SH-SY5Y (cell line): ENCODE results near the gene EXOSC7.

Experiments used
- GATA2 ChIP-seq: IDR thresholded peaks from 2 replicates; pipeline ENCODE4 v1.6.1; 2011; ENCODE audit warnings: mild to moderate bottlenecking, low read depth, low read length
- GATA3 ChIP-seq: IDR thresholded peaks from 2 replicates; pipeline ENCODE4 v1.6.1; 2011; ENCODE audit warnings: low read depth, mild to moderate bottlenecking, low read length, moderate library complexity

DNA sequence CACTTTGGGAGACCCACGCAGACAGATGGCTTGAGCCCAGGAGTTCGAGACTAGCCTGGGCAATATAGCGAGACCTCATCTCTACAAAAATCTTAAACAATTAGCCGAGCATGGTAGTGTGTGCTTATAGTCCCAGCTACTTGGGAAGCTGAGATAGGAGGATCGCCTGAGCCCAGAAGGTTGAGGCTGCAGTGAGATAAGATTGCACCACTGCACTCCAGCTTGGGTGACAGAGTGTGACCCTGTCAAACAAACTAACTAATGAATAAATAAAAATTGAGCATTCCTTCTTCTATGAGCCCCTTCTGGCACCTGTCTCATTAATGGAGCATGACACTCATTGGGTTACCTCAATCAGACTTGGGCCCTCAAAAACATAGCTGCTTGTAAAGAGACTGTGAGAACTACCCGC is 7.6 kb upstream of the EXOSC7 start:
- TF ChIP-seq GATA2 (no peak), GATA3 (no peak)
